ENCODE data around the gene PI4KA.

- TF ChIP-seq POLR2AphosphoS5 (IDR thresholded peaks at IDR 0.05; ENCODE audit: low read depth), result no peak
- no peak for TF ChIP-seq EZH2 (IDR thresholded peaks at IDR 0.05; ENCODE audit: low read depth, unreplicated experiment)
Measured at GRCh38 chr22:20814221-20814808, 44.3 kb downstream of the PI4KA start.
